Stimulated activated CD8-positive, alpha-beta memory T cell treated with anti-CD3 and anti-CD28 coated beads, Interleukin-12 subunit alpha, Interleukin-12 subunit beta, amount 100 ng/mL, for 24 hours (primary cell): ENCODE measurements around the gene LRRFIP2.

ENCODE experiments used
- DNase-seq: peaks from one replicate; pipeline ENCODE4 v3.0.0-alpha.2; 2020; ENCODE audit errors: extremely low read depth

The LRRFIP2 gene

GRCh38 chr3:37024820-37025405 lies 149.5 kb downstream of the LRRFIP2 start:
- no peak for DNase-seq

DNA sequence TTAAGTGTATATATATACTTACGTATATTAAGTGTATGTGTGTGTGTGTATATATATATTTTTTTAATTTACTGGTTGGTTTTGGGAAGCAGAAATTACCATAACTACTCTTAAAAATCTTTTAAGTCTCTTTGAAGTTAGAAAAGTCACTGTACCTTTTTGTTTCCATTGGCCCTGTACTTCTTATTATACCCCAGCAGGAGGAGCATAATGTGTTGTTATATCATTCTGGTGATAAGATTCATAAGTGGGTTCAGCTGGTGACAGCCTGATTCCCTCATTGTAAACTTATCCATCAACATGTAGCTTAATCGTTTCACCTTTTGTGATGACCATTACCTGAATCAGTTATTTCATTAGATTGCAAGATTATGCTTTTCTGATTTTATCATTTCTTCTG lies 150.3 kb downstream of the LRRFIP2 start:
- no peak for DNase-seq

DNA sequence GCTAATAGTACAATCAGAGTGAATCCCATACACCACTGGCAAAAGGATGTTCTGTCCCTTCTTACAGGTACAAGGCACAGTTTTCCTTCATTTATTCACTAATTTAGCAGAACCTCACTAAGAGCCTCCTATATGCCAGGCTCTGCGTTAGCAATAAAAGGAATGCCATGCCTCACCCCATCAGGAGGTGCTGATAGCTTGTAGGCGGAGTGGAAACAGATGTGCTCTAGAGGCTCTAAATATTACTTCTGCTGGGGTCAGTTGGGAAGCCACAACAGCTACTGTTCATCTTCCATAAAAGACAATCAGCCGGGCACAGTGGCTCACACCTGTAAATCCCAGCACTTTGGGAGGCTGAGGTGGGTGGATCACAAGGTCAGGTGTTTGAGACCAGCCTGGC lies 156.7 kb downstream of the LRRFIP2 start:
- DNase-seq = no peak

- DNase-seq = no peak
These were observed 157.5 kb downstream of the LRRFIP2 start for GRCh38 chr3:37016903-37017302.

- no peak for DNase-seq
These were observed 158.7 kb downstream of the LRRFIP2 start for GRCh38 chr3:37015642-37016041.

GRCh38 chr3:37014620-37015019 lies 159.8 kb downstream of the LRRFIP2 start:
- no peak for DNase-seq
